HEK293 (cell line): ENCODE measurements around the gene BIRC7.

Experiments used
- ZFP41 ChIP-seq: fragments of 450-650 bp; formaldehyde crosslinking; IDR thresholded peaks from 2 replicates; pipeline ENCODE4 v1.5.1; 2016; ENCODE audit warnings: missing biosample characterization, missing genetic modification characterization, borderline replicate concordance
- ZNF768 ChIP-seq: fragments of 450-650 bp; formaldehyde crosslinking; IDR thresholded peaks from 2 replicates; pipeline ENCODE4 v1.5.1; 2018; ENCODE audit warnings: missing biosample characterization, mild to moderate bottlenecking, missing genetic modification characterization
- TF ChIP-seq, protein P1 (sequence below): fragments of 450-650 bp; formaldehyde crosslinking; IDR thresholded peaks from 2 replicates; pipeline ENCODE4 v1.5.1; 2016; ENCODE audit warnings: missing biosample characterization, missing genetic modification characterization

DNA sequence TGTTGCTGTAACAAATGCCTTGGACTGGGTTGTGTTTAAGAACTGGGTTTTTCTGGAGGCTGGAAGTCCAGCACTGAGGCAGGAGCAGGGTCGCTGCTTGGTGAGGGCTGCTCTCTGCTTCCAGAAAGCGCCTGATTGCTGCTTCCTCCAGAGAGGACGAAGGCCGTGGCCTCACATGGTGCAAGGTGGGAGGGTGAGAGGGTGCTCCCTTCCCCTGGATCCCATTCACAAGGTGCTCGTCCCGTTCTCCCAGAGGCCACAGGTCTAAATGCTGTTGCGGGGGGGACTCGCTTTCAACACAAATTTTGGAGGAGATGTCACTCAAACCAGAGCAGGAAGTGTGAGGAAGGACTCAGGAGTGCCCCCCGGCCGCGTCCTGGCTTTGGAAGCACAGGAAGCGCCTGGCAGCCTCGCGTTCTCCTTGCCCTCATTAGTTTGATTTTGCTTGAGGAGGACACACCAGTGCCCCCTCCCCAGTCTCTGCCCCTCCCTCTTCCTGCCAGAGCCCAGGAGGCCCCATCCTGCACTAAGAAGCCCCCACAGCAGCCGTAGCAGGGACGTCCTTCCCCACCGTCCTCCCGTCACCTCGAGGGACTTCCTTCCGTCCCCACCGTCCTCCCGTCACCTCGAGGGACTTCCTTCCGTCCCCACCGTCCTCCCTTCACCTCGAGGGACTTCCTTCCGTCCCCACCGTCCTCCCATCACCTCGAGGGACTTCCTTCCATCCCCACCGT is 26.3 kb downstream of the BIRC7 start:
- TF ChIP-seq ZFP41 (no peak), ZNF768 (tag by site-specific recombination) (no peak)
- TF ChIP-seq, protein P1, sequence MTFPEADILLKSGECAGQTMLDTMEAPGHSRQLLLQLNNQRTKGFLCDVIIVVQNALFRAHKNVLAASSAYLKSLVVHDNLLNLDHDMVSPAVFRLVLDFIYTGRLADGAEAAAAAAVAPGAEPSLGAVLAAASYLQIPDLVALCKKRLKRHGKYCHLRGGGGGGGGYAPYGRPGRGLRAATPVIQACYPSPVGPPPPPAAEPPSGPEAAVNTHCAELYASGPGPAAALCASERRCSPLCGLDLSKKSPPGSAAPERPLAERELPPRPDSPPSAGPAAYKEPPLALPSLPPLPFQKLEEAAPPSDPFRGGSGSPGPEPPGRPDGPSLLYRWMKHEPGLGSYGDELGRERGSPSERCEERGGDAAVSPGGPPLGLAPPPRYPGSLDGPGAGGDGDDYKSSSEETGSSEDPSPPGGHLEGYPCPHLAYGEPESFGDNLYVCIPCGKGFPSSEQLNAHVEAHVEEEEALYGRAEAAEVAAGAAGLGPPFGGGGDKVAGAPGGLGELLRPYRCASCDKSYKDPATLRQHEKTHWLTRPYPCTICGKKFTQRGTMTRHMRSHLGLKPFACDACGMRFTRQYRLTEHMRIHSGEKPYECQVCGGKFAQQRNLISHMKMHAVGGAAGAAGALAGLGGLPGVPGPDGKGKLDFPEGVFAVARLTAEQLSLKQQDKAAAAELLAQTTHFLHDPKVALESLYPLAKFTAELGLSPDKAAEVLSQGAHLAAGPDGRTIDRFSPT (tag by site-specific recombination), result no peak
